Effector memory CD8-positive, alpha-beta T cell (primary cell): ENCODE results near the gene CIDEC.

Experiments
- ATAC-seq: fragments of 150-1000 bp; cut with Tn5 transposase; replicated peaks from 2 replicates; pipeline ENCODE4 v1.10.0; 2021; ENCODE audit warnings: mild to moderate bottlenecking, moderate library complexity
- DNase-seq, 3 experiments: peaks; one replicate each; pipeline ENCODE4 v3.0.0; 2021
- H3K27ac Mint-ChIP-seq, 2 donors: one replicate each; pipeline ENCODE4 v1.8.0; 2022; ENCODE audit warnings: mild to moderate bottlenecking in 2 of 2, mixed read lengths in 2 of 2, moderate library complexity in 2 of 2
- H3K27me3 Mint-ChIP-seq, 2 donors: one replicate each; pipeline ENCODE4 v1.8.0; 2022; ENCODE audit warnings: mixed read lengths in 2 of 2
- H3K36me3 Mint-ChIP-seq: one replicate; pipeline ENCODE4 v1.8.0; 2022; ENCODE audit warnings: mild to moderate bottlenecking, moderate library complexity, mixed read lengths; ENCODE audit not compliant: insufficient read depth
- H3K4me1 Mint-ChIP-seq, 2 donors: one replicate each; pipeline ENCODE4 v1.8.0; 2022; ENCODE audit warnings: low read depth in 2 of 2, mixed read lengths in 2 of 2
- H3K4me3 Mint-ChIP-seq, 2 donors: one replicate each; pipeline ENCODE4 v1.8.0; 2022; ENCODE audit warnings: mild to moderate bottlenecking in 2 of 2, mixed read lengths in 2 of 2, moderate library complexity in 2 of 2
- H3K9me3 Mint-ChIP-seq, 2 donors: one replicate each; pipeline ENCODE4 v1.8.0; 2022; ENCODE audit warnings: mixed read lengths in 2 of 2
- total RNA-seq, 9 experiments: gene quantifications; one replicate each; lab custom pipeline; 2026; lab: John Stamatoyannopoulos, UW

The CIDEC gene
- 0 to 0.07 (median 0) reads per million in 9 experiments for total RNA-seq

GRCh38 chr3:9879830-9880549, at the start of gene CIDEC:
Gene CIDEC (minus strand): TSS chr3:9880253. CDS start chr3:9878486, 1,767 bp downstream.
- no peaks in the 10 kb centered on the region for H3K9me3 Mint-ChIP-seq
- no peaks in the 10 kb centered on the region for H3K4me1 Mint-ChIP-seq
- no peak within 1 kb of the TSS for H3K4me3 Mint-ChIP-seq
- DNase-seq (no peak), ATAC-seq (no peak)
- H3K27ac Mint-ChIP-seq, result no peak within 1 kb of the TSS
- H3K27me3 Mint-ChIP-seq, result peaks cover 7 to 32% of the 10 kb centered on the region in 2 donors
- H3K36me3 Mint-ChIP-seq, result peaks cover 4% of the 10 kb centered on the region

- Mint-ChIP-seq H3K27ac (no peak overlapping the region), H3K9me3 (no peaks in the 10 kb centered on the region), H3K4me3 (no peak overlapping the region), H3K4me1 (peaks cover 9 to 10% of the 10 kb centered on the region in 2 donors), H3K36me3 (peaks cover 11% of the 10 kb centered on the region), H3K27me3 (peaks cover 20 to 21% of the 10 kb centered on the region in 2 donors)
- no peak for ATAC-seq
- DNase-seq, result no peak
These were observed 48.1 kb upstream of the CIDEC start for GRCh38 chr3:9928158-9928557.

- Mint-ChIP-seq H3K36me3 (no peaks in the 10 kb centered on the region), H3K27ac (no peak overlapping the region), H3K4me3 (no peak overlapping the region), H3K9me3 (no peaks in the 10 kb centered on the region), H3K4me1 (peaks cover 5 to 6% of the 10 kb centered on the region in 2 donors), H3K27me3 (peaks cover 11 to 13% of the 10 kb centered on the region in 2 donors)
- ATAC-seq (no peak), DNase-seq (no peak)
These were observed 38.4 kb upstream of the CIDEC start for GRCh38 chr3:9918261-9919038.

GRCh38 chr3:9917820-9918219, 37.8 kb upstream of the CIDEC start:
- no peak overlapping the region for H3K27ac Mint-ChIP-seq
- H3K4me3 Mint-ChIP-seq, result no peak overlapping the region
- ATAC-seq (no peak), DNase-seq (no peak)
- no peaks in the 10 kb centered on the region for H3K9me3 Mint-ChIP-seq
- peaks cover 5 to 6% of the 10 kb centered on the region in 2 donors for H3K4me1 Mint-ChIP-seq
- peaks cover 7 to 8% of the 10 kb centered on the region in 2 donors for H3K27me3 Mint-ChIP-seq
- H3K36me3 Mint-ChIP-seq, result no peaks in the 10 kb centered on the region

GRCh38 chr3:9916734-9917680, 37.0 kb upstream of the CIDEC start, which contains the start of gene IL17RC:
Gene IL17RC (plus strand): TSS chr3:9917098. CDS start chr3:9917316, 218 bp downstream.
- DNase-seq, result no peak

GRCh38 chr3:9916346-9916733, 36.3 kb upstream of the CIDEC start:
- Mint-ChIP-seq H3K4me3 (peak overlapping the region; percentile 73 to 77), H3K9me3 (no peaks in the 10 kb centered on the region), H3K27me3 (no peaks in the 10 kb centered on the region), H3K27ac (no peak overlapping the region), H3K4me1 (peaks cover 9 to 18% of the 10 kb centered on the region in 2 donors), H3K36me3 (peaks cover 3% of the 10 kb centered on the region)
- ATAC-seq, result no peak
- no peak for DNase-seq

More at GRCh38 chr3:9916734-9917680, 37.0 kb upstream of the CIDEC start, which contains the start of gene IL17RC:
- H3K4me3 Mint-ChIP-seq, result peak within 1 kb of the TSS; percentile 73 to 77
- no peak for ATAC-seq
- H3K36me3 Mint-ChIP-seq, result peaks cover 3% of the 10 kb centered on the region
- no peaks in the 10 kb centered on the region for H3K9me3 Mint-ChIP-seq
- H3K4me1 Mint-ChIP-seq, result peaks cover 9 to 13% of the 10 kb centered on the region in 2 donors
- no peaks in the 10 kb centered on the region for H3K27me3 Mint-ChIP-seq
- H3K27ac Mint-ChIP-seq, result no peak within 1 kb of the TSS

- Mint-ChIP-seq H3K27me3 (no peaks in the 10 kb centered on the region), H3K27ac (no peak overlapping the region), H3K4me1 (peaks cover 9 to 20% of the 10 kb centered on the region in 2 donors), H3K36me3 (peaks cover 3% of the 10 kb centered on the region), H3K9me3 (no peaks in the 10 kb centered on the region), H3K4me3 (peak overlapping the region; percentile 73 to 77)
- DNase-seq (no peak), ATAC-seq (peak; percentile 50)
These were observed 35.4 kb upstream of the CIDEC start for GRCh38 chr3:9915254-9916141.

- no peak overlapping the region for H3K27ac Mint-ChIP-seq
- DNase-seq (no peak), ATAC-seq (no peak)
- H3K27me3 Mint-ChIP-seq, result no peaks in the 10 kb centered on the region
- H3K4me1 Mint-ChIP-seq, result peaks cover 9 to 20% of the 10 kb centered on the region in 2 donors
- H3K9me3 Mint-ChIP-seq, result no peaks in the 10 kb centered on the region
- H3K36me3 Mint-ChIP-seq, result peaks cover 3% of the 10 kb centered on the region
- peak overlapping the region; percentile 73 to 77 for H3K4me3 Mint-ChIP-seq
These were observed 34.7 kb upstream of the CIDEC start for GRCh38 chr3:9914559-9915253.

GRCh38 chr3:9914011-9914410, 34.0 kb upstream of the CIDEC start:
- no peaks in the 10 kb centered on the region for H3K27me3 Mint-ChIP-seq
- H3K36me3 Mint-ChIP-seq, result peaks cover 3% of the 10 kb centered on the region
- H3K27ac Mint-ChIP-seq, result no peak overlapping the region
- H3K9me3 Mint-ChIP-seq, result no peaks in the 10 kb centered on the region
- no peak overlapping the region for H3K4me3 Mint-ChIP-seq
- H3K4me1 Mint-ChIP-seq, result peaks cover 9 to 20% of the 10 kb centered on the region in 2 donors
- ATAC-seq, result no peak
- no peak for DNase-seq

- Mint-ChIP-seq H3K4me1 (peaks cover 9 to 20% of the 10 kb centered on the region in 2 donors), H3K36me3 (peaks cover 3% of the 10 kb centered on the region), H3K27me3 (no peaks in the 10 kb centered on the region), H3K9me3 (no peaks in the 10 kb centered on the region), H3K27ac (no peak overlapping the region), H3K4me3 (no peak overlapping the region)
- no peak for ATAC-seq
- no peak for DNase-seq
These were observed 33.5 kb upstream of the CIDEC start for GRCh38 chr3:9913601-9914000.

- H3K4me3 Mint-ChIP-seq, result peak overlapping the region in 1 of 2 donors; percentile 36
- H3K9me3 Mint-ChIP-seq, result no peaks in the 10 kb centered on the region
- peak overlapping the region in 1 of 2 donors; percentile 66 for H3K27ac Mint-ChIP-seq
- DNase-seq (no peak), ATAC-seq (peak; percentile 63)
- H3K4me1 Mint-ChIP-seq, result peaks cover 9 to 20% of the 10 kb centered on the region in 2 donors
- no peaks in the 10 kb centered on the region for H3K27me3 Mint-ChIP-seq
- peaks cover 6% of the 10 kb centered on the region for H3K36me3 Mint-ChIP-seq
These were observed 32.4 kb upstream of the CIDEC start for GRCh38 chr3:9912294-9912935.
